ENCODE data around the gene PCDHB8.
"Not testable (repeated sequence)": the region's sequence is repeated elsewhere in the genome, so short reads cannot be mapped to it uniquely, and the experiment has no call there.

PCDHB8 gene

GRCh38 chr5:141208478-141208877 lies 30.9 kb downstream of the PCDHB8 start, which contains the start of gene PCDHB12:
Gene PCDHB12 (plus strand): TSS chr5:141208719. CDS start chr5:141208908, 189 bp downstream.
- Histone ChIP-seq H3K4me2 (no peak within 1 kb of the TSS), H3K36me3 (no peaks in the 10 kb centered on the region), H3K27me3 (no peaks in the 10 kb centered on the region), H3K9ac (no peak within 1 kb of the TSS), H3K4me3 (no peak within 1 kb of the TSS), H3K27ac (no peak within 1 kb of the TSS), H3K9me3 (replicated peaks in 1 of 11) (peaks cover 25 to 48% (median 28%) of the 10 kb centered on the region in 11 experiments), H4K20me1 (no peaks in the 10 kb centered on the region), H3K4me1 (no peaks in the 10 kb centered on the region)
- no peak for TF ChIP-seq Cebpa-rat (IDR thresholded peaks at IDR 0.05)

DNA sequence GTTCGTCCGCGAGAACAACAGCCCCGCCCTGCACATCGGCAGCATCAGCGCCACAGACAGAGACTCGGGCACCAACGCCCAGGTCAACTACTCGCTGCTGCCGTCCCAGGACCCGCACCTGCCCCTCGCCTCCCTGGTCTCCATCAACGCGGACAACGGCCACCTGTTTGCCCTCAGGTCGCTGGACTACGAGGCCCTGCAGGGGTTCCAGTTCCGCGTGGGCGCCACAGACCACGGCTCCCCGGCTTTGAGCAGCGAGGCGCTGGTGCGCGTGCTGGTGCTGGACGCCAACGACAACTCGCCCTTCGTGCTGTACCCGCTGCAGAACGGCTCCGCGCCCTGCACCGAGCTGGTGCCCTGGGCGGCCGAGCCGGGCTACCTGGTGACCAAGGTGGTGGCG lies 32.7 kb downstream of the PCDHB8 start:
- peaks cover 34 to 53% (median 36%) of the 10 kb centered on the region in 11 experiments for H3K9me3 ChIP-seq (replicated peaks in 1 of 11)
- H3K4me3 ChIP-seq, H3K27me3 ChIP-seq, H3K36me3 ChIP-seq, H3K27ac ChIP-seq, H3K4me1 ChIP-seq, H4K20me1 ChIP-seq, H3K9ac ChIP-seq, H3K4me2 ChIP-seq: not testable (repeated sequence)

DNA sequence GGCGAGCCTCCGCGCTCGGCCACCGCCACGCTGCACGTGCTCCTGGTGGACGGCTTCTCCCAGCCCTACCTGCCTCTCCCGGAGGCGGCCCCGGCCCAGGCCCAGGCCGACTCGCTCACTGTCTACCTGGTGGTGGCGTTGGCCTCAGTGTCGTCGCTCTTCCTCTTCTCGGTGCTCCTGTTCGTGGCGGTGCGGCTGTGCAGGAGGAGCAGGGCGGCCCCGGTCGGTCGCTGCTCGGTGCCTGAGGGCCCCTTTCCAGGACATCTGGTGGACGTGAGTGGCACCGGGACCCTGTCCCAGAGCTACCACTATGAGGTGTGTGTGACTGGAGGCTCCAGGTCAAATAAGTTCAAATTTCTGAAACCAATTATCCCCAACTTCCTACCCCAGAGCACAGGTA lies 33.3 kb downstream of the PCDHB8 start:
- not testable (repeated sequence) for H3K4me1 ChIP-seq, H3K27ac ChIP-seq, H3K4me2 ChIP-seq, H3K9ac ChIP-seq, H3K36me3 ChIP-seq, H3K27me3 ChIP-seq, H4K20me1 ChIP-seq, H3K4me3 ChIP-seq
- peaks cover 38 to 57% (median 40%) of the 10 kb centered on the region in 11 experiments for H3K9me3 ChIP-seq (replicated peaks in 1 of 11)

GRCh38 chr5:141213656-141214339 lies 36.2 kb downstream of the PCDHB8 start, which contains the start of gene PCDHB13:
Gene PCDHB13 (plus strand): TSS chr5:141213919. CDS start chr5:141214124, 205 bp downstream.
- H3K27me3 ChIP-seq, H4K20me1 ChIP-seq, H3K27ac ChIP-seq, H3K9ac ChIP-seq, H3K4me1 ChIP-seq, H3K4me2 ChIP-seq, H3K36me3 ChIP-seq, H3K4me3 ChIP-seq: not testable (repeated sequence)
- peaks cover 58 to 82% (median 59%) of the 10 kb centered on the region in 11 experiments for H3K9me3 ChIP-seq (replicated peaks in 1 of 11)

DNA sequence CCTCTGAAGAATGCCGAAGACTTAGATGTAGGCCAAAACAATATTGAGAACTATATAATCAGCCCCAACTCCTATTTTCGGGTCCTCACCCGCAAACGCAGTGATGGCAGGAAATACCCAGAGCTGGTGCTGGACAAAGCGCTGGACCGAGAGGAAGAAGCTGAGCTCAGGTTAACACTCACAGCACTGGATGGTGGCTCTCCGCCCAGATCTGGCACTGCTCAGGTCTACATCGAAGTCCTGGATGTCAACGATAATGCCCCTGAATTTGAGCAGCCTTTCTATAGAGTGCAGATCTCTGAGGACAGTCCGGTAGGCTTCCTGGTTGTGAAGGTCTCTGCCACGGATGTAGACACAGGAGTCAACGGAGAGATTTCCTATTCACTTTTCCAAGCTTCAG lies 37.0 kb downstream of the PCDHB8 start:
- H3K27me3 ChIP-seq, H3K27ac ChIP-seq, H3K4me2 ChIP-seq, H3K9ac ChIP-seq, H3K4me3 ChIP-seq, H3K36me3 ChIP-seq, H3K4me1 ChIP-seq, H4K20me1 ChIP-seq: not testable (repeated sequence)
- peaks cover 54 to 82% (median 59%) of the 10 kb centered on the region in 11 experiments for H3K9me3 ChIP-seq (replicated peaks in 1 of 11)

GRCh38 chr5:141215504-141215903 lies 37.9 kb downstream of the PCDHB8 start:
- not testable (repeated sequence) for H3K27ac ChIP-seq, H3K27me3 ChIP-seq, H3K4me2 ChIP-seq, H3K36me3 ChIP-seq, H3K4me1 ChIP-seq, H3K9ac ChIP-seq, H4K20me1 ChIP-seq, H3K4me3 ChIP-seq
- H3K9me3 ChIP-seq (replicated peaks in 1 of 11), result peaks cover 45 to 78% (median 52%) of the 10 kb centered on the region in 11 experiments

GRCh38 chr5:141216035-141216434 lies 38.4 kb downstream of the PCDHB8 start:
- H3K4me3 ChIP-seq, H3K9ac ChIP-seq, H3K4me1 ChIP-seq, H3K27ac ChIP-seq, H3K4me2 ChIP-seq, H3K36me3 ChIP-seq, H4K20me1 ChIP-seq, H3K27me3 ChIP-seq: not testable (repeated sequence)
- H3K9me3 ChIP-seq (replicated peaks in 1 of 11), result peaks cover 40 to 73% (median 49%) of the 10 kb centered on the region in 11 experiments

DNA sequence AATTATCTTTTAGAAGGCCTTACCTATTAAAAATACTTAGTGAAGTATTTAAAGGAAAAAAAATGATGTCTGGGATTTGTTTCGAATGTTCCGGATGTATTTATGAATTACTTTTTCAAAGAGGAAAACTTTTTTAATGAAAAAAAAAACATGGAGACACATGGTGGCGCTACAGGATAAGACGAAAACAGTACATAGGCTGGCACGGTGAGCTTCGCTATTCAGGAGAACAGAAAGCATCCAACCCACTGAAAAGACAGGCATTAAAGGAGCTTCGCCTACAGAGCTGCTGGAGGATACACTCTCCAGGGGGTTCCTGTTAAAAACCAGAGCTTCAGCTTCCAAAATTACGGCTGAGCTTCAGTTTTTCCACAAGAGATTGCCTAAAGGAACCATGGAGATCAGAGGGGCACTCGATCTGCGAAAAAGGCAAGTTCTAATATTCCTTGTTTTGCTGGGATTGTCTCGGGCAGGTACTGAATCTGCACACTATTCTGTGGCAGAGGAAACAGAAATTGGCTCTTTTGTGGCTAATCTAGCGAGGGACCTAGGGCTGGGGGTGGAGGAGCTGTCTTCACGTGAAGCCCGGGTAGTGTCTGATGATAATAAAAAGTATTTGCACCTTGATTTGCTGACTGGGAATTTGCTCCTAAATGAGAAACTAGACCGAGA lies 45.7 kb downstream of the PCDHB8 start, which contains the start of gene PCDHB14:
Gene PCDHB14 (plus strand): TSS at position 232 of the 672 bp plus-strand sequence. CDS start 163 bp downstream, at position 395.
- peak within 1 kb of the TSS in 4 of 11 experiments; percentile 12 to 18 (median 16); a peak in 3 of 22 replicates for H3K27ac ChIP-seq
- peak within 1 kb of the TSS; percentile 69 to 86 (median 77) for H3K4me2 ChIP-seq
- peaks cover 0 to 10% (median 0%) of the 10 kb centered on the region in 11 experiments; a peak in 1 of 22 replicates for H3K36me3 ChIP-seq
- TF ChIP-seq Cebpa-rat (IDR thresholded peaks at IDR 0.05), result no peak
- no peaks in the 10 kb centered on the region for H4K20me1 ChIP-seq
- no peaks in the 10 kb centered on the region for H3K27me3 ChIP-seq
- H3K9me3 ChIP-seq (replicated peaks in 1 of 11), result peaks cover 40 to 61% (median 48%) of the 10 kb centered on the region in 11 experiments
- peak within 1 kb of the TSS; percentile 49 to 75 (median 64); a peak in 21 of 22 replicates for H3K9ac ChIP-seq
- peak within 1 kb of the TSS; percentile 43 to 61 (median 54) for H3K4me3 ChIP-seq
- peaks cover 0 to 10% (median 0%) of the 10 kb centered on the region in 10 experiments; a peak in 7 of 20 replicates for H3K4me1 ChIP-seq

DNA sequence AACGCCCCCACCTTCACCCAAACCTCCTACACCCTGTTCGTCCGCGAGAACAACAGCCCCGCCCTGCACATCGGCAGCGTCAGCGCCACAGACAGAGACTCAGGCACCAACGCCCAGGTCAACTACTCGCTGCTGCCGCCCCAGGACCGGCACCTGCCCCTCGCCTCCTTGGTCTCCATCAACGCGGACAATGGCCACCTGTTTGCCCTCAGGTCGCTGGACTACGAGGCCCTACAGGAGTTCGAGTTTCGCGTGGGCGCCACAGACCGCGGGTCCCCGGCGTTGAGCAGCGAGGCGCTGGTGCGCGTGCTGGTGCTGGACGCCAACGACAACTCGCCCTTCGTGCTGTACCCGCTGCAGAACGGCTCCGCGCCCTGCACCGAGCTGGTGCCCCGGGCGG lies 47.3 kb downstream of the PCDHB8 start:
- H3K36me3 ChIP-seq, H3K9ac ChIP-seq, H3K4me3 ChIP-seq, H4K20me1 ChIP-seq, H3K27ac ChIP-seq, H3K4me2 ChIP-seq, H3K27me3 ChIP-seq, H3K4me1 ChIP-seq: not testable (repeated sequence)
- peaks cover 28 to 55% (median 39%) of the 10 kb centered on the region in 11 experiments for H3K9me3 ChIP-seq (replicated peaks in 1 of 11)

GRCh38 chr5:141225421-141225820 lies 47.8 kb downstream of the PCDHB8 start:
- not testable (repeated sequence) for H3K36me3 ChIP-seq, H3K9ac ChIP-seq

More at GRCh38 chr5:141225421-141225820, 47.8 kb downstream of the PCDHB8 start:
- H3K27ac ChIP-seq, H3K27me3 ChIP-seq, H4K20me1 ChIP-seq, H3K4me3 ChIP-seq, H3K4me1 ChIP-seq, H3K4me2 ChIP-seq: not testable (repeated sequence)
- peaks cover 32 to 55% (median 44%) of the 10 kb centered on the region in 11 experiments for H3K9me3 ChIP-seq (replicated peaks in 1 of 11)

All from BLaER1 treated with 17β-estradiol and CSF1 and Interleukin-3, amounts not matched to agents 10 nM and 100 nM (cell line).